PC-3 (cell line): ENCODE results near the gene RAB17. TPM values are rescaled to one million over a fixed set of nuclear protein-coding genes. Genes with fewer than 3 reads are reported as not detected.

Experiments
- ATAC-seq: fragments of 200-7000 bp; cut with Tn5 transposase; 2 replicates; pipeline ENCODE4 v1.9.1; 2020; ENCODE audit warnings: mild to moderate bottlenecking, moderate library complexity
- BruUV-seq: library from RNA; stranded (reverse); fragments of 400-500 nt; replicated peaks from 2 replicates; lab custom pipeline; 2021; lab: Mats Ljungman, UMichigan
- CTCF ChIA-PET: fragments of 300-600 bp; sonication (Branson Sonifier 250); formaldehyde crosslinking; loops from one replicate; lab custom pipeline; 2022; ENCODE audit warnings: antibody characterized with exemption; lab: Charles Lee
- POLR2A ChIA-PET: fragments of 300-600 bp; sonication (Branson Sonifier 250); formaldehyde crosslinking; loops from one replicate; lab custom pipeline; 2022; ENCODE audit warnings: antibody characterized with exemption; ENCODE audit not compliant: unreplicated experiment; lab: Charles Lee
- DNase-seq: peaks from one replicate; pipeline ENCODE4 v3.0.0-alpha.2; 2015
- H2AFZ ChIP-seq: fragments of 300-600 bp; sonication (generic); 2 replicates; pipeline ENCODE4 v1.6.0; 2016; ENCODE audit warnings: antibody characterized with exemption, low read length
- H3F3A ChIP-seq: fragments of 300-600 bp; sonication (generic); one replicate; pipeline ENCODE4 v1.6.0; 2017; ENCODE audit warnings: antibody characterized with exemption, low read length, control low read depth, mild to moderate bottlenecking; ENCODE audit not compliant: unreplicated experiment
- H3K27ac ChIP-seq: fragments of 300-600 bp; sonication (generic); 2 replicates; pipeline ENCODE4 v1.5.1; 2016; ENCODE audit warnings: mild to moderate bottlenecking, low read length
- H3K27me3 ChIP-seq: fragments of 300-600 bp; sonication (generic); 2 replicates; pipeline ENCODE4 v1.6.1; 2016; ENCODE audit warnings: low read length, mixed read lengths
- H3K36me3 ChIP-seq: fragments of 300-600 bp; sonication (generic); 2 replicates; pipeline ENCODE4 v1.6.1; 2016; ENCODE audit warnings: low read depth, mixed run types, low read length, mixed read lengths
- H3K4me1 ChIP-seq: fragments of 300-600 bp; sonication (generic); 2 replicates; pipeline ENCODE4 v1.5.1; 2016; ENCODE audit warnings: low read length; ENCODE audit not compliant: insufficient read depth
- H3K4me2 ChIP-seq: fragments of 300-600 bp; sonication (generic); 2 replicates; pipeline ENCODE4 v1.6.0; 2016; ENCODE audit warnings: low read length
- H3K4me3 ChIP-seq: fragments of 300-600 bp; sonication (generic); 2 replicates; pipeline ENCODE4 v1.5.1; 2016; ENCODE audit warnings: mild to moderate bottlenecking, low read length, mixed read lengths
- H3K79me2 ChIP-seq: fragments of 300-600 bp; sonication (generic); 2 replicates; pipeline ENCODE4 v1.6.1; 2017; ENCODE audit warnings: low read length, mixed read lengths
- H3K9ac ChIP-seq: fragments of 300-600 bp; sonication (generic); 2 replicates; pipeline ENCODE4 v1.6.0; 2016; ENCODE audit warnings: mild to moderate bottlenecking, low read length
- H3K9me2 ChIP-seq: fragments of 300-600 bp; sonication (generic); replicated peaks from 2 replicates; pipeline ENCODE4 v1.6.1; 2016; ENCODE audit warnings: mixed run types, low read length, mixed read lengths
- H3K9me3 ChIP-seq: fragments of 300-600 bp; sonication (generic); 2 replicates; pipeline ENCODE4 v1.6.1; 2016; ENCODE audit warnings: low read length, mixed read lengths
- H4K20me1 ChIP-seq: fragments of 300-600 bp; sonication (generic); 2 replicates; pipeline ENCODE4 v1.6.1; 2016; ENCODE audit warnings: low read length, mixed read lengths
- CTCF ChIP-seq: fragments of 300-600 bp; sonication (generic); conservative IDR thresholded peaks from 2 replicates; pipeline ENCODE4 v1.5.1; 2017; ENCODE audit warnings: antibody characterized with exemption, low read depth, mild to moderate bottlenecking, low read length
- EZH2 ChIP-seq: fragments of 300-600 bp; sonication (generic); IDR thresholded peaks from one replicate; pipeline ENCODE4 v1.6.1; 2017; ENCODE audit warnings: antibody characterized with exemption, mild to moderate bottlenecking, low read length; ENCODE audit not compliant: unreplicated experiment
- EZH2phosphoT487 ChIP-seq: fragments of 300-600 bp; sonication (generic); IDR thresholded peaks from 2 replicates; pipeline ENCODE4 v1.6.1; 2018; ENCODE audit warnings: mild to moderate bottlenecking, antibody characterized with exemption, low read length, borderline replicate concordance
- intact Hi-C: fragments of 100-400 bp; cut with micrococcal nuclease; formaldehyde crosslinking; loops from 2 replicates; pipeline ENCODE4 v1.9.0; 2023
- total RNA-seq: library from RNA; depleted of rRNA; stranded (reverse); fragments of >200 nt; gene quantifications from 2 replicates; pipeline ENCODE4 v1.2.3, GENCODE V29; 2014

The RAB17 gene
- total RNA-seq, 1 experiment from 2014 or later: 28.9 TPM

GRCh38 chr2:237591141-237591881 lies 777 bp upstream of the RAB17 start:
- Histone ChIP-seq H3K9me3 (no peaks in the 10 kb centered on the region), H3K79me2 (peaks cover 38% of the 10 kb centered on the region), H3K9ac (peak overlapping the region; percentile 70), H3K4me3 (peak overlapping the region; percentile 71), H3K4me1 (peaks cover 14% of the 10 kb centered on the region), H2AFZ (peak overlapping the region; percentile 74), H4K20me1 (0 out of 2 replicates have a peak, but pooled peaks cover 5% of the 10 kb centered on the region), H3K4me2 (peak overlapping the region; percentile 86), H3K27me3 (no peaks in the 10 kb centered on the region), H3K9me2 (no peaks in the 10 kb centered on the region), H3K27ac (peak overlapping the region; percentile 87), H3F3A (no peaks in the 10 kb centered on the region), H3K36me3 (no peaks in the 10 kb centered on the region)
- ATAC-seq: peak; percentile 29
- no peak for TF ChIP-seq EZH2
- no peak for TF ChIP-seq CTCF
- TF ChIP-seq EZH2phosphoT487: no peak
- DNase-seq: peak; percentile 87
- ChIA-PET CTCF (interaction anchor here (0.7 kb wide), 1 partner anchor 81 kb away, joined by 3 read pairs; no protein-coding TSS in a partner anchor), POLR2A (interaction anchor here (0.7 kb wide), 1 partner anchor 116 kb away, joined by 10 read pairs; no protein-coding TSS in a partner anchor)
- TSS peak; percentile 72 for BruUV-seq
- intact Hi-C loops: loop anchor here (10.0 kb wide), 1 partner anchor 73 kb away; no protein-coding TSS in a partner anchor

- Histone ChIP-seq H2AFZ (no peak overlapping the region), H3K27ac (no peak overlapping the region), H3K4me2 (peak overlapping the region; percentile 86), H3K9me2 (no peaks in the 10 kb centered on the region), H3F3A (no peaks in the 10 kb centered on the region), H3K9ac (no peak overlapping the region), H4K20me1 (0 out of 2 replicates have a peak, but pooled peaks cover 5% of the 10 kb centered on the region), H3K9me3 (no peaks in the 10 kb centered on the region), H3K27me3 (no peaks in the 10 kb centered on the region), H3K4me3 (peak overlapping the region; percentile 71; the same call in 1 of the 2 replicates), H3K79me2 (peaks cover 40% of the 10 kb centered on the region), H3K36me3 (no peaks in the 10 kb centered on the region; the same call in 1 of the 2 replicates), H3K4me1 (peaks cover 14% of the 10 kb centered on the region)
- intact Hi-C loops: no loop called here
- no peak for TF ChIP-seq CTCF
- TF ChIP-seq EZH2phosphoT487: no peak
- TF ChIP-seq EZH2: no peak
- CTCF ChIA-PET: no interaction called here
- DNase-seq: no peak
- ATAC-seq: no peak
- POLR2A ChIA-PET: no interaction called here
- no TSS peak for BruUV-seq
Measured at GRCh38 chr2:237588044-237588696, 2.4 kb downstream of the RAB17 start.
